Hypothalamus (tissue), 51 donors: ENCODE data around the gene BSDC1.
"Not testable (repeated sequence)": the region's sequence is repeated elsewhere in the genome, so short reads cannot be mapped to it uniquely, and the experiment has no call there.

Experiments
- DNase-seq, 51 donors: peaks; one replicate each; lab custom pipeline; 2025; lab: John Stamatoyannopoulos, UW

Gene BSDC1

GRCh38 chr1:32394141-32394889, at the start of gene BSDC1:
Gene BSDC1, minus strand, starts transcription at chr1:32394441. Its CDS starts 27 bp downstream, at chr1:32394414.
- peak; percentile 71 to 99 (median 97) for DNase-seq

- DNase-seq, result not testable (repeated sequence)
Measured at GRCh38 chr1:32441467-32441866, 47.2 kb upstream of the BSDC1 start.

- DNase-seq, result not testable (repeated sequence)
Measured at GRCh38 chr1:32438777-32439176, 44.5 kb upstream of the BSDC1 start.

- no peak for DNase-seq
Measured at GRCh38 chr1:32438136-32438535, 43.9 kb upstream of the BSDC1 start.

- no peak for DNase-seq
Measured at GRCh38 chr1:32431736-32432400, 37.6 kb upstream of the BSDC1 start.

- DNase-seq, result no peak
Measured at GRCh38 chr1:32427264-32427963, 33.2 kb upstream of the BSDC1 start.

GRCh38 chr1:32426489-32427255, 32.4 kb upstream of the BSDC1 start:
- DNase-seq, result peak in 14 of 51 donors; percentile 2 to 32 (median 14)

- no peak for DNase-seq
Measured at GRCh38 chr1:32421775-32422174, 27.5 kb upstream of the BSDC1 start.

- DNase-seq, result no peak
Measured at GRCh38 chr1:32414186-32414886, 20.1 kb upstream of the BSDC1 start.

- peak in 23 of 51 donors; percentile 3 to 54 (median 12) for DNase-seq
Measured at GRCh38 chr1:32413507-32414185, 19.4 kb upstream of the BSDC1 start.

- DNase-seq, result no peak
Measured at GRCh38 chr1:32411261-32411660, 17.0 kb upstream of the BSDC1 start.

GRCh38 chr1:32406629-32407111, 12.4 kb upstream of the BSDC1 start:
- no peak for DNase-seq

GRCh38 chr1:32405672-32406467, 11.6 kb upstream of the BSDC1 start:
- no peak for DNase-seq

- no peak for DNase-seq
Measured at GRCh38 chr1:32404946-32405345, 10.7 kb upstream of the BSDC1 start.

GRCh38 chr1:32400876-32401631, 6.8 kb upstream of the BSDC1 start:
- DNase-seq, result peak in 50 of 51 donors; percentile 7 to 86 (median 66)

GRCh38 chr1:32399843-32400242, 5.6 kb upstream of the BSDC1 start:
- DNase-seq, result no peak

- DNase-seq, result no peak
Measured at GRCh38 chr1:32398401-32398800, 4.2 kb upstream of the BSDC1 start.

- DNase-seq, result not testable (repeated sequence)
Measured at GRCh38 chr1:32396524-32396923, 2.3 kb upstream of the BSDC1 start.
